ENCODE data around the gene NEURL1.

NEURL1 gene

DNA sequence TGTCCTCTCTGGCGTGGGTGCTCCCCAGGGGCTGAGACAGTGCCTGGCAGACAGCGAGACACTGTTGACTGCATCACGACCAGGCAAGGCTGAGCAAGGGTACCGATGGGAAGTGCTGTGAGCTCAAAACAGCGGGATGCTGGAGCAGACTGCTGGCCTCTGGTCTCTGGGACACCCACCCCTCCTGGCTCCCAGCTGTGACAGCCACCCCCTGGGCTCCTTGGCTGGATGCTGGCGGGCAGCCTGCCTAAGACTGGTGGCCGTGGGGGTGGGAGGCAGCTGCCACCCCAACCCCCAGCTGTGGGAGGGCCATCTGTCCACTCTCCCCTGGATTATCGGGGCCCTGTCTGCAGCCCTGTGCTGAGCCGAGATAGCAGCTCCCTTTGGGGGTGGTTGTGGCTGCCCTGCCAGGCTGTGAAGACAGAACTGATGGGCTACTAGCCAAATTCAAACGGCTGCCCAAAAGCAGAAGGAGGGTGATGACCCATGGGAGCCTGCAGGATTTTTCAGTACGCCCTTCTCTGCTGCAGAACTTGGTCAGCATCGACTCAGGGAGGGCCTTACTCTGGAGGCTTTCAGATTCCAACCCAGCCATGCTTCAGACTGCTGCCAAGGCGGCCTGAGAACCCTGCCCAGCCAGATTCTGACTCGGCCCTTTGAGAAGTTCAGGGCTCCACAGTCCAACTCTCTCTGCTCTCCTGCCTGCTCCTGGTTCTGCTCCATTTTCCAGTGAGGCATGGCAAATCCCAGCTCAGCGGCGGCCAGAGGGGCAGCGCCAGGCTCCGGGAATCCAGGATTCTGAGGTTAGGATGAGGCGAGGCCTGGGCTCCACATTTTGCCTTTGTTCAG, 125.3 kb downstream of the NEURL1 start:
- DNase-seq (ENCODE audit: low spot score): no peak
- in situ Hi-C loops (cut with MboI; ENCODE audit: low sequenced_read_pairs, unreplicated experiment): no loop called here
- TF ChIP-seq, protein P1, sequence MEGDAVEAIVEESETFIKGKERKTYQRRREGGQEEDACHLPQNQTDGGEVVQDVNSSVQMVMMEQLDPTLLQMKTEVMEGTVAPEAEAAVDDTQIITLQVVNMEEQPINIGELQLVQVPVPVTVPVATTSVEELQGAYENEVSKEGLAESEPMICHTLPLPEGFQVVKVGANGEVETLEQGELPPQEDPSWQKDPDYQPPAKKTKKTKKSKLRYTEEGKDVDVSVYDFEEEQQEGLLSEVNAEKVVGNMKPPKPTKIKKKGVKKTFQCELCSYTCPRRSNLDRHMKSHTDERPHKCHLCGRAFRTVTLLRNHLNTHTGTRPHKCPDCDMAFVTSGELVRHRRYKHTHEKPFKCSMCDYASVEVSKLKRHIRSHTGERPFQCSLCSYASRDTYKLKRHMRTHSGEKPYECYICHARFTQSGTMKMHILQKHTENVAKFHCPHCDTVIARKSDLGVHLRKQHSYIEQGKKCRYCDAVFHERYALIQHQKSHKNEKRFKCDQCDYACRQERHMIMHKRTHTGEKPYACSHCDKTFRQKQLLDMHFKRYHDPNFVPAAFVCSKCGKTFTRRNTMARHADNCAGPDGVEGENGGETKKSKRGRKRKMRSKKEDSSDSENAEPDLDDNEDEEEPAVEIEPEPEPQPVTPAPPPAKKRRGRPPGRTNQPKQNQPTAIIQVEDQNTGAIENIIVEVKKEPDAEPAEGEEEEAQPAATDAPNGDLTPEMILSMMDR (IDR thresholded peaks at IDR 0.05; ENCODE audit: borderline replicate concordance, control extremely low read depth, extremely low read depth, insufficient read depth, missing control alignments): no peak

DNA sequence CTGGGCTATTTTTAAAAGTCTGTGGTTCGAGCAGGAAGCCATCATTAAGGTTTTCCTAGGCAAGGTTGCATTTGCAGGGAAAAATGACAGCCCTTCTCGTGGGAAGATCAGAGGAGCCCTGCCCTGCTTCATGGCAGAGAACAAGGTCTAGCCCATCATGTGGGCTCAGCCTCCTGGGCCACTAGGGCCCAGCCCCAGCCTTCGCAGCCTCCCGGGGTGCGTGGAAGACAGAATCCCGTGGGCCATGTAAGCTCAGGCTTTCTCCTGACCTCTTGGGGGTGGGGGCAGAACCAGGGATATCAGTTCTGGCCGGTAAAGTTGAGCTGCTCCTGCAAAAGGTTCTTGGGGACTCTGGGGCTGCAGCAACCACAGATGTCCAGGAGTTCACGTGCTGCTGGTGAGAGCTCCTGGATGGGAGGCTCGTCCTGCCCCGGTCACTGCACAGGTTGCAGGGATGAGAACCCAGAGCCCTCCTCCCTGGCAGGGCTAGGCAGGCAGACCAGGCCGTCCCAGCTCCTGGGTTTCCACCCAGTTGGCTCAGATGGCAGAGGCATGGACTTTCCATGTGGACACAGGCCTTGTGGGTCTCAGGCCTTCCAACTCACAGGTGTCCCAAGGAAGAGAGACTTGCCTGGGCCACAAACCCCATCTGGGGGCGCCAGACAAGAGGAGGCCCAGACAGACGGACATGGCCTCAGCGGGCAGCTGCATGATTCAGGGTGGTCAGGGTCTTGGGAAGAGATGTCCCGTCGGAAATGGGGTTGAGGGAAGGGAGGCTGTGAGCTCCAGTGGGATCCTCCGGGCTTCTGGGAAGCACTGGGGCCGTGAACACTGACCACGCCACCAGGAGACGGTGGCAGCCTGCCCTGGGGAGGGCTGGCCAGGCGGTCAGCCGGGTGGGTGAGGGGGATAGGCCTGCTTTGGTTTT, 126.2 kb downstream of the NEURL1 start:
- in situ Hi-C loops (cut with MboI; ENCODE audit: low sequenced_read_pairs, unreplicated experiment): no loop called here
- TF ChIP-seq, protein P1 (IDR thresholded peaks at IDR 0.05; ENCODE audit: borderline replicate concordance, control extremely low read depth, extremely low read depth, insufficient read depth, missing control alignments): no peak
- no peak for DNase-seq (ENCODE audit: low spot score)

DNA sequence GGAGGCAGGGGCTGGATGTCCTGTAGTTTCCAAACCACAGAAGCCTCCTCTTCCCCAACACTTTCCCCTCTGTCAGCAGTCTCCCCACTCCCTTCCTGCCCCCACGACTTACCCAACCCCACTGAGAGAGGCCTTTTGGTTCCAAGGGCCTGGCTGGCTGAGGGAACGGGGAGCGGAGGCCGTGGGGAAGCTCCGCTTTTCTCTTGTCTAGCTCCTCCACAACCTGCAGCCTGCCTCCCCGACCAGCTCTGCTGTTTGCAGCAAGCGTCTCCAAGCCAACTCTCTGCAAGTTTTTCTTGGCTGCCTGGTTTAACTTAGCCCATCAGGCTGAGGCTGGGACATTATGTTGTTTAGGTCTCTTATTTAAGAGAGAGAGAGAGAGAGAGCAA, 126.8 kb downstream of the NEURL1 start:
- TF ChIP-seq, protein P1 (IDR thresholded peaks at IDR 0.05; ENCODE audit: borderline replicate concordance, control extremely low read depth, extremely low read depth, insufficient read depth, missing control alignments): no peak
- in situ Hi-C loops (cut with MboI; ENCODE audit: low sequenced_read_pairs, unreplicated experiment): no loop called here
- DNase-seq (ENCODE audit: low spot score): no peak

DNA sequence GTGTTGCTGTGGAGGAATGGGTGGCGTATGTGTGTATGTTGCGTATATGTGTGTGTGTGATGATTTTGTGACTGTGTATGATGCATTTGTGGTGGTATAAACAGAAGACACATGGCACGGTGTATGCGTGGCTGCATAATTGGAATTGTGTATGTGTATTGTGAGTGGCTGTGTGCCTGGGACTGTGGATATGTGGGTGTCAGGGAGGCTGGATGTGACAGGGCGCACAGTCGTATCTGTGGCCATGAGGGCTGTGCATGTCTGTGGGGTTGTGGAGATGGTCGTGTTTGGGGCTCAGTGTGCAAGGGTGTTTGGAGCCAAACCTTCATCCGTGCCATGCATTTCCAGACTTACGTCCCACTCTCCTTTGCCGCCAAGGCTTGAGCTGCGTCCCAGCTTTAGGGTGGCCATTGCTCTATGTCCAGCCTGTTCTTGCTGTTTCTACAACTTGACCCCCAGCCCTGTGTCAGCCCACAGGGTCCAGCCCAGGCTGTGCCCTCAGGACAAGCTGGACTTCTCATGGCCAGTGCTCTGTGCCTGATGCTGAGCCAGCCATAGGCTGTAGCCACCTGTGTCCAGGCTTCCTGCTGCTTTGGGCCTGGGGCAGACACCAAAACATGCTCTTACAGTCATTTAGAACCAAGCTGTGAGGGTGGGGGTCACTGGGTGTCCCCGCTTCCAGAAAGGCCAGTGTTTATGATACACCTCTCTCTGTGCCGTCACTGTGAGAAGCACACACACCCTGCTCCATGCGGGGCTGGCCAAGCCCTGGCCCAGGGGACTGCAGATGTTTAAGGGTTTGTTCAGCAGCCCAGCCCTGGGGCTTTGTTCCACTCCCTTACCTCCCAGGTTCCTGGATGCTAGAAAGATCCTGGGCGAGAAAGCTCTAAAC, 127.6 kb downstream of the NEURL1 start:
- DNase-seq (ENCODE audit: low spot score): no peak
- TF ChIP-seq, protein P1 (IDR thresholded peaks at IDR 0.05; ENCODE audit: borderline replicate concordance, control extremely low read depth, extremely low read depth, insufficient read depth, missing control alignments): no peak
- in situ Hi-C loops (cut with MboI; ENCODE audit: low sequenced_read_pairs, unreplicated experiment): no loop called here

DNA sequence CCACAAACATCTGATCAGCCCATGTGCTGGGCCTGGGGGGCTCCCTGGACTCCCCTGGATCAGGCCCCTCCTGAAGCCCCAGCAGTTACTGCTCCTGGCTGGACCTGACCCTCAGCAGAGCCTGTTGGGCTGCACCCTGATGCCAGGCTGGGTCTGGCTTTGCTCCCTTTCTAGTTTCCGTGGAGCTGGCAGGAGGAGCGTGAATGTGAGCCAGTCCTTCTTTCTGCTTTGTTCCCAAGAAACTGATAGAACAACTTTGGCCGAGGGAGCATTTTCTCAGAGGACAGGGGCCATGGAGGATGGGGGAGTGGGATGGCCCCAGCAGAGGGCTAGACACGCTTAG, 128.2 kb downstream of the NEURL1 start:
- DNase-seq (ENCODE audit: low spot score): no peak
- in situ Hi-C loops (cut with MboI; ENCODE audit: low sequenced_read_pairs, unreplicated experiment): no loop called here
- TF ChIP-seq, protein P1 (IDR thresholded peaks at IDR 0.05; ENCODE audit: borderline replicate concordance, control extremely low read depth, extremely low read depth, insufficient read depth, missing control alignments): no peak

DNA sequence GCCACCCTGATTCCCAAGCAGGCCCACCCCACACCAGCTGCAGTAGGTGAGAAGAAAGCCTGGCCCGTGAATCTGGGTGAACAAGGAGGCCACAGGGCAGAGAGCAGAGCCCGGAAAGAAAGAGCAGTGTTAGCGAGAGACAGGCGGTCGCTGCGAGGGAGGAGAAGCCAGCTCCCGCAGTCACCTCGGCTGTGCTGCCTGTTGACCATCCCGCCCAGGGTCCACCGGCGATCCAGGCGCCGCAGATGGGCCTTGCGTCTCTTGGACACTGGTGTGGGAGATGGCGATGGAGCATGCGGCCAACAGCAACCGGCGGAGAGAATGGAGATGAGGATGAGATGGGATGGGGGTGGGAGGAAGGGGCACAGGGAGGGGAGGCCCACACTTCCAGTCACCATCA, 128.8 kb downstream of the NEURL1 start:
- no peak for DNase-seq (ENCODE audit: low spot score)
- in situ Hi-C loops (cut with MboI; ENCODE audit: low sequenced_read_pairs, unreplicated experiment): no loop called here
- TF ChIP-seq, protein P1 (IDR thresholded peaks at IDR 0.05; ENCODE audit: borderline replicate concordance, control extremely low read depth, extremely low read depth, insufficient read depth, missing control alignments): no peak
